Body of pancreas (tissue), 4 donors: ENCODE data around the gene HYAL2.

Experiments
- POLR2A ChIP-seq, 3 donors: fragments of 450-650 bp; IDR thresholded peaks; one replicate each; pipeline ENCODE4 v1.6.1; 2016; ENCODE audit warnings: antibody characterized with exemption in 3 of 3, mild to moderate bottlenecking in 2 of 3
- TF ChIP-seq, protein P1 (sequence below), 7 experiments: fragments of 450-650 bp in 4 of 7; fragments of 200-600 bp in 3 of 7; sonication (generic) in 3 of 7; IDR thresholded peaks; one replicate each; pipeline ENCODE4 v1.5.1; 2016 to 2019; ENCODE audit warnings: antibody characterized with exemption in 7 of 7

DNA sequence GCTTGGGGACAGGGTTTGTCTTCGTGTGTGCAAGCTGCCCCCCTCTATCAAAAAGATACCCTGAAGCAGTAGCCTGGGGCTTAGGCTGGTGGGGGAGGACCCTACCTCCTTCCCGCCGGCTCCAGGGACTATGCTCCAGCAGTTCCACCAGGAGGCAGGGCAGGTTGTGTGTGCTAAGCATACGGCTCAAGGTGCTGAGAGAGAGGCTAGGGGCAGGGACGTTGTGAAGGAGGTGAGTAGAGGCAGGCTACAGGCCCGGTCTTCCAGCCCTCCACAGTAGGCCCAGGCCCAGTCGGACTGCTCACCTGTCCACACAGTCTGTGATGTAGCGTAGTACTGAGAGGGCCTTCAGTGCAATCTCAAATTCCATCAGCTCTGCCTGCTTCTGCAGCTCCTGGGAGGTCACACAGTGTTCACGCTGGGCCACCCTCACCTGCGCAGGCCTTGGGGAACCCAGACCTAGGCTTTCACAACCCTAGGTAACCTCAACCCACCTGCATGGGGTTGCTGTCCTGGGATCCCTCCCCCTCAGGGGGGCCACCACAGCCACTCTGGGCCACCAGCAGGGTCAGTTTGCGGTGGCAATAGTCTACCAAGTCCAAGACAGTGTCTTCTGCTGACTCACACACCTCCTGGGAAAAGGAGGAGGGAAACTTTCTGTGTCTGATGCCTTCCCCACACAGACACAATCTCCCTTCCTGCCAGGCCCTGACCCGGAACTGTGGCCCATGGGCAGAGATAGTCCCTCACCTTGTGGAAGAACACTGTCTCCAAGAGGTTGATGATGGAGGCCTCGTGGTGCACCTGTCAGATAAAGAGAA lies 20.5 kb upstream of the HYAL2 start:
- TF ChIP-seq, protein P1, sequence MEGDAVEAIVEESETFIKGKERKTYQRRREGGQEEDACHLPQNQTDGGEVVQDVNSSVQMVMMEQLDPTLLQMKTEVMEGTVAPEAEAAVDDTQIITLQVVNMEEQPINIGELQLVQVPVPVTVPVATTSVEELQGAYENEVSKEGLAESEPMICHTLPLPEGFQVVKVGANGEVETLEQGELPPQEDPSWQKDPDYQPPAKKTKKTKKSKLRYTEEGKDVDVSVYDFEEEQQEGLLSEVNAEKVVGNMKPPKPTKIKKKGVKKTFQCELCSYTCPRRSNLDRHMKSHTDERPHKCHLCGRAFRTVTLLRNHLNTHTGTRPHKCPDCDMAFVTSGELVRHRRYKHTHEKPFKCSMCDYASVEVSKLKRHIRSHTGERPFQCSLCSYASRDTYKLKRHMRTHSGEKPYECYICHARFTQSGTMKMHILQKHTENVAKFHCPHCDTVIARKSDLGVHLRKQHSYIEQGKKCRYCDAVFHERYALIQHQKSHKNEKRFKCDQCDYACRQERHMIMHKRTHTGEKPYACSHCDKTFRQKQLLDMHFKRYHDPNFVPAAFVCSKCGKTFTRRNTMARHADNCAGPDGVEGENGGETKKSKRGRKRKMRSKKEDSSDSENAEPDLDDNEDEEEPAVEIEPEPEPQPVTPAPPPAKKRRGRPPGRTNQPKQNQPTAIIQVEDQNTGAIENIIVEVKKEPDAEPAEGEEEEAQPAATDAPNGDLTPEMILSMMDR (IDR thresholded peaks at IDR 0.05), result no peak
- no peak for TF ChIP-seq POLR2A (IDR thresholded peaks at IDR 0.05)
